ENCODE measurements around the gene ICE1. TPM values are rescaled to one million over a fixed set of nuclear protein-coding genes. Genes with fewer than 3 reads are reported as not detected.

The ICE1 gene
- total and polyA plus RNA-seq, 4 donors = 4.1 to 18.8 (median 9.5) TPM

DNA sequence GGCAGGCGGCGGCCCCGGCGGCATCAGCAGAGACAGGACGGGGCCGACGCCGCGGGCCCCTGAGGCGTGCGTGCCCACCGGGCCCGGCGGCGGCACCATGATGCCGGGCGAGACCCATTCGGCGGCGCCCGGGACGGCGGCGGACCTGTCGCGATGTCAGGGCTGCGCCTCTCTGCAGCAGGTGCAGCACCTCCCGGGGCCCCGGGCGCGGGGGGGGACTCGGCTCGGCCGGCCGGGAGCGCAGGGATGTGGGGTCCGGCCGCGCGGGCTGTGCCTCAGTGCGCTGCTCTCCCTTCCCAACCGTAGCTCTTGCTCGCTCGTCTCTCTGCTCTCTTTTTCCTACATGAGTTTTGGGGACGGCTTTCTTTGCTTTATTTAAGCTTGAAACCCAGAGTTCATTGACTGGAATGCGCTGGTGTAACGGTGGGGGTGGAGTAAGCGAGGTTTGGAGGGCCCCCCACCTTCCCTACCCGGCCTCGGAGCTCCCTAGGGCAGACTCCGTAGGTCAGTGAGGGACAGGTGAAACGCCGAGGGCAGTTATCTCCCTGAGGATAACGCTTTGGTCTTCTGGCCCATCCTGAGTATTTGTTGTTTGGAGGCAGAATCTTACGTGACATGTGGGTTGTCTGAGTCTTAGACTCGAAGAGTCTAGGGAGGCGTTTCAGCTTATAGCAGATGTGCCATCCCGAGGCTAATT is 490 bp downstream of the ICE1 start:
- no peak for TF ChIP-seq EGR1 (IDR thresholded peaks at IDR 0.05; ENCODE audit: low read depth in 2 of 2)
- TF ChIP-seq HNF4A (conservative IDR thresholded peaks at IDR 0.05) = no peak
- WGBS = under 1% methylated on average over 58 of the region's 58 CpGs
- peak overlapping the region; percentile 89 to 97 (median 94) for H3K4me3 ChIP-seq (ENCODE audit: low read depth in 1 of 3, low read length in 3 of 3)
- peaks cover 4 to 40% (median 35%) of the 10 kb centered on the region in 4 donors for H3K4me1 ChIP-seq (ENCODE audit: control insufficient read depth in 4 of 4, insufficient read depth in 4 of 4, low read length in 3 of 4)
- no peak for DNase-seq (ENCODE audit: low spot score)
- no peaks in the 10 kb centered on the region for H3K27me3 ChIP-seq (ENCODE audit: control insufficient read depth in 4 of 4, insufficient read depth in 4 of 4, low read length in 3 of 4)
- H3K27ac ChIP-seq (ENCODE audit: low read depth in 1 of 2, low read length in 2 of 2) = peak overlapping the region; percentile 94 to 98
- H3K9me3 ChIP-seq (ENCODE audit: control insufficient read depth in 4 of 4, low read length in 3 of 4) = no peaks in the 10 kb centered on the region
- peak overlapping the region; percentile 73 to 78 for H3K9ac ChIP-seq (ENCODE audit: low read depth in 1 of 2, low read length in 2 of 2)
- H3K36me3 ChIP-seq (ENCODE audit: control insufficient read depth in 4 of 4, insufficient read depth in 3 of 4, low read depth in 1 of 4, low read length in 3 of 4) = no peaks in the 10 kb centered on the region

DNA sequence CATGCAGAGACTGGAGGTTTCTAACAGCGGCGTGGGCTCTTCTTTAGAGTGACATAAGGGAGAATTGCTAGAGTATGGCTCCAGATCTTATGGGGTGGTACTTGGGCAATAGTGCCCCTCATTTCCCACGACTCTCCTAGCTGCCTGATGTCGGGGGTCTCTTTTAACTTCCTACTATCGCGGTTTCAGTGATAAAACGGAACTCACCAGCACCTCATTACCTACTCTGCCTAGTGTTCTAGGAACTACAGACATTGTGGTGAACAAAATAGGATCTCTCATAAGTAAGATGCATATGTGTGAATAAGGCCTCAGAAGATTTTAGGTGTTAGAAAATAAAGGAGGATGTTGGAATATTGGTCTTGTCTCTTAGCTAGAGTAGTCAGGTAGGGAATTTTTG is 1.1 kb downstream of the ICE1 start:
- 45% methylated on average over 7 of the region's 7 CpGs for WGBS

More for the DNA sequence above, 1.1 kb downstream of the ICE1 start:
- TF ChIP-seq NR2F2 (IDR thresholded peaks at IDR 0.05) (no peak), SP1 (IDR thresholded peaks at IDR 0.05) (no peak), YY1 (IDR thresholded peaks at IDR 0.05) (no peak), TAF1 (conservative IDR thresholded peaks at IDR 0.05) (no peak), HNF4A (conservative IDR thresholded peaks at IDR 0.05) (no peak), EGR1 (IDR thresholded peaks at IDR 0.05; ENCODE audit: low read depth in 2 of 2) (no peak), HNF4G (IDR thresholded peaks at IDR 0.05) (no peak), GABPA (IDR thresholded peaks at IDR 0.05 in 1 of 2, conservative IDR thresholded peaks at IDR 0.05 in 1 of 2) (no peak), FOXA2 (IDR thresholded peaks at IDR 0.05) (no peak)
- TF ChIP-seq, protein P1, sequence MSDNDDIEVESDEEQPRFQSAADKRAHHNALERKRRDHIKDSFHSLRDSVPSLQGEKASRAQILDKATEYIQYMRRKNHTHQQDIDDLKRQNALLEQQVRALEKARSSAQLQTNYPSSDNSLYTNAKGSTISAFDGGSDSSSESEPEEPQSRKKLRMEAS (IDR thresholded peaks at IDR 0.05) = no peak
- TF ChIP-seq, protein P2, sequence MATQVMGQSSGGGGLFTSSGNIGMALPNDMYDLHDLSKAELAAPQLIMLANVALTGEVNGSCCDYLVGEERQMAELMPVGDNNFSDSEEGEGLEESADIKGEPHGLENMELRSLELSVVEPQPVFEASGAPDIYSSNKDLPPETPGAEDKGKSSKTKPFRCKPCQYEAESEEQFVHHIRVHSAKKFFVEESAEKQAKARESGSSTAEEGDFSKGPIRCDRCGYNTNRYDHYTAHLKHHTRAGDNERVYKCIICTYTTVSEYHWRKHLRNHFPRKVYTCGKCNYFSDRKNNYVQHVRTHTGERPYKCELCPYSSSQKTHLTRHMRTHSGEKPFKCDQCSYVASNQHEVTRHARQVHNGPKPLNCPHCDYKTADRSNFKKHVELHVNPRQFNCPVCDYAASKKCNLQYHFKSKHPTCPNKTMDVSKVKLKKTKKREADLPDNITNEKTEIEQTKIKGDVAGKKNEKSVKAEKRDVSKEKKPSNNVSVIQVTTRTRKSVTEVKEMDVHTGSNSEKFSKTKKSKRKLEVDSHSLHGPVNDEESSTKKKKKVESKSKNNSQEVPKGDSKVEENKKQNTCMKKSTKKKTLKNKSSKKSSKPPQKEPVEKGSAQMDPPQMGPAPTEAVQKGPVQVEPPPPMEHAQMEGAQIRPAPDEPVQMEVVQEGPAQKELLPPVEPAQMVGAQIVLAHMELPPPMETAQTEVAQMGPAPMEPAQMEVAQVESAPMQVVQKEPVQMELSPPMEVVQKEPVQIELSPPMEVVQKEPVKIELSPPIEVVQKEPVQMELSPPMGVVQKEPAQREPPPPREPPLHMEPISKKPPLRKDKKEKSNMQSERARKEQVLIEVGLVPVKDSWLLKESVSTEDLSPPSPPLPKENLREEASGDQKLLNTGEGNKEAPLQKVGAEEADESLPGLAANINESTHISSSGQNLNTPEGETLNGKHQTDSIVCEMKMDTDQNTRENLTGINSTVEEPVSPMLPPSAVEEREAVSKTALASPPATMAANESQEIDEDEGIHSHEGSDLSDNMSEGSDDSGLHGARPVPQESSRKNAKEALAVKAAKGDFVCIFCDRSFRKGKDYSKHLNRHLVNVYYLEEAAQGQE (IDR thresholded peaks at IDR 0.05) = no peak
- TF ChIP-seq, protein P3, sequence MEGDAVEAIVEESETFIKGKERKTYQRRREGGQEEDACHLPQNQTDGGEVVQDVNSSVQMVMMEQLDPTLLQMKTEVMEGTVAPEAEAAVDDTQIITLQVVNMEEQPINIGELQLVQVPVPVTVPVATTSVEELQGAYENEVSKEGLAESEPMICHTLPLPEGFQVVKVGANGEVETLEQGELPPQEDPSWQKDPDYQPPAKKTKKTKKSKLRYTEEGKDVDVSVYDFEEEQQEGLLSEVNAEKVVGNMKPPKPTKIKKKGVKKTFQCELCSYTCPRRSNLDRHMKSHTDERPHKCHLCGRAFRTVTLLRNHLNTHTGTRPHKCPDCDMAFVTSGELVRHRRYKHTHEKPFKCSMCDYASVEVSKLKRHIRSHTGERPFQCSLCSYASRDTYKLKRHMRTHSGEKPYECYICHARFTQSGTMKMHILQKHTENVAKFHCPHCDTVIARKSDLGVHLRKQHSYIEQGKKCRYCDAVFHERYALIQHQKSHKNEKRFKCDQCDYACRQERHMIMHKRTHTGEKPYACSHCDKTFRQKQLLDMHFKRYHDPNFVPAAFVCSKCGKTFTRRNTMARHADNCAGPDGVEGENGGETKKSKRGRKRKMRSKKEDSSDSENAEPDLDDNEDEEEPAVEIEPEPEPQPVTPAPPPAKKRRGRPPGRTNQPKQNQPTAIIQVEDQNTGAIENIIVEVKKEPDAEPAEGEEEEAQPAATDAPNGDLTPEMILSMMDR (IDR thresholded peaks at IDR 0.05; ENCODE audit: low read depth, low read length, missing input control) = no peak
- Histone ChIP-seq H3K36me3 (ENCODE audit: control insufficient read depth in 4 of 4, insufficient read depth in 3 of 4, low read depth in 1 of 4, low read length in 3 of 4) (no peaks in the 10 kb centered on the region), H3K9ac (ENCODE audit: low read depth in 1 of 2, low read length in 2 of 2) (peak overlapping the region; percentile 73 to 78), H3K4me1 (ENCODE audit: control insufficient read depth in 4 of 4, insufficient read depth in 4 of 4, low read length in 3 of 4) (peaks cover 4 to 40% (median 35%) of the 10 kb centered on the region in 4 donors), H3K9me3 (ENCODE audit: control insufficient read depth in 4 of 4, low read length in 3 of 4) (no peaks in the 10 kb centered on the region), H3K27ac (ENCODE audit: low read depth in 1 of 2, low read length in 2 of 2) (no peak overlapping the region), H3K4me3 (ENCODE audit: low read depth in 1 of 3, low read length in 3 of 3) (peak overlapping the region; percentile 89 to 97 (median 94)), H3K27me3 (ENCODE audit: control insufficient read depth in 4 of 4, insufficient read depth in 4 of 4, low read length in 3 of 4) (no peaks in the 10 kb centered on the region)
- no peak for DNase-seq (ENCODE audit: low spot score)
